Esophagus muscularis mucosa (tissue), 4 donors: ENCODE data around the gene FAM124B. TPM values are rescaled to one million over a fixed set of nuclear protein-coding genes. Genes with fewer than 3 reads are reported as not detected.

Experiments
- DNase-seq: peaks from one replicate; pipeline ENCODE4 v3.0.0-alpha.2; 2017; ENCODE audit errors: extremely low spot score
- H3K27ac ChIP-seq, 4 donors: fragments of 200-600 bp; sonication (generic); replicated peaks in 1 of 4; 1 replicate in 3 of 4; 2 replicates in 1 of 4; pipeline ENCODE4 v1.5.1; 2016 to 2019; ENCODE audit warnings: mild to moderate bottlenecking in 1 of 4
- H3K27me3 ChIP-seq, 4 donors: fragments of 200-600 bp; sonication (generic); one replicate each; pipeline versions ENCODE4 v1.5.1 to v1.6.0; 2016 to 2019
- H3K36me3 ChIP-seq, 4 donors: fragments of 200-600 bp; sonication (generic); one replicate each; pipeline ENCODE4 v1.5.1; 2016 to 2019
- H3K4me1 ChIP-seq, 4 donors: fragments of 200-600 bp; sonication (generic); one replicate each; pipeline ENCODE4 v1.5.1; 2016 to 2019
- H3K4me3 ChIP-seq, 4 donors: fragments of 200-600 bp; sonication (generic); 1 replicate in 2 of 4; 2 replicates in 2 of 4; pipeline ENCODE4 v1.5.1; 2016 to 2019; ENCODE audit warnings: mild to moderate bottlenecking in 4 of 4, moderate library complexity in 1 of 4
- H3K9me3 ChIP-seq, 4 donors: fragments of 200-600 bp; sonication (generic); 1 replicate in 3 of 4; 2 replicates in 1 of 4; pipeline ENCODE4 v1.5.1; 2016 to 2019
- EP300 ChIP-seq: sonication (generic); formaldehyde crosslinking; IDR thresholded peaks from one replicate; pipeline ENCODE4 v1.6.1; 2017; ENCODE audit warnings: antibody characterized with exemption
- POLR2A ChIP-seq: fragments of 450-650 bp; IDR thresholded peaks from one replicate; pipeline ENCODE4 v1.6.1; 2017; ENCODE audit warnings: antibody characterized with exemption, moderate library complexity, mild to moderate bottlenecking, low read depth
- POLR2AphosphoS5 ChIP-seq, 2 donors: sonication (generic); formaldehyde crosslinking; IDR thresholded peaks; one replicate each; pipeline ENCODE4 v1.6.1; 2017; ENCODE audit warnings: antibody characterized with exemption in 2 of 2
- WGBS: methylation state at CpG from one replicate; pipeline ENCODE4 v1.1.5; 2018; 5-methylcytosine and 5-hydroxymethylcytosine counted together
- intact Hi-C: fragments of 100-400 bp; cut with DNase I; formaldehyde crosslinking; loops from one replicate; pipeline ENCODE4 v1.15.1; 2023
- total RNA-seq, 4 donors: library from RNA; depleted of rRNA; stranded (reverse); fragments of >200 nt; gene quantifications; one replicate each; pipeline versions ENCODE4 v1.1.0 to v1.2.1, GENCODE V29; 2016
- TF ChIP-seq, protein P1 (sequence below), 3 experiments: fragments of 200-600 bp in 2 of 3; fragments of 450-650 bp in 1 of 3; sonication (generic) in 2 of 3; IDR thresholded peaks; one replicate each; pipeline ENCODE4 v1.5.1; 2017 to 2019; ENCODE audit warnings: antibody characterized with exemption in 3 of 3, mild to moderate bottlenecking in 2 of 3, moderate library complexity in 1 of 3

The FAM124B gene
- total RNA-seq, 4 donors from 2014 or later = 2.3 to 6.2 (median 3.7) TPM

DNA sequence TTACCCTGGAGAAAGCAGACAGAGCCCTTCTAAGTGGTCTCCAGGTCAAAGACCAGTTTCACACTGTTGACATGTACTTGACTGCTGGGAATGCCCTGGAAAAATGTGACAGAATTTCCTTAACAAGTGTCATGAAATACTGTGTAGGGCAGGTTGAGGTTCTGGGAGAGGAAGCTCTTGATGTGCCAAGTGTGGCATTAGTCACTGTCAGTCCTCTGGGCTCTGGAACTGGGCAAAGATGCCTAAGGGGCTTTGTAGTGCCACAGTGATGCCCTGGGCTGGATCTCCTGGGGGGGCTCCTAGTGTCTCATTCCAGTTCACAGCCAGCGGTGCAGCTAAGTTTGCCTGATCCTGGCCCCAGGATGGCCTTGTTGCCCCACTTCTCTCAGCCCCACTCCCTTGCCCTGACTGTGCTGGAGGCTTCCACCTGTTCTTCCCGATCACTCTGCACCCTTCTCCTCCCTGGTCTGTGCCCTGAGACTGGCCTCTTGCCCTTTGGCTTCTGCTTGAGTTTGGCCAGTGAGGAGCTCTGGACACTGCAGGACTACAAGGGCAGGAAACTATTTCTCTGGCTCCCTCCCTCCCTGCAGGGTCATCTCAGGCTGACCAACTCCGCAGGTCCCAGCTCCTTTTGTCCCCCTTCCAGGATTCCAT, 27.0 kb upstream of the FAM124B start:
- no peaks in the 10 kb centered on the region for H3K36me3 ChIP-seq
- intact Hi-C loops = no loop called here
- 78% methylated on average over 2 of the region's 3 CpGs for WGBS
- no peak overlapping the region for H3K27ac ChIP-seq
- no peak overlapping the region for H3K4me3 ChIP-seq
- no peaks in the 10 kb centered on the region for H3K4me1 ChIP-seq
- no peak for TF ChIP-seq POLR2A
- no peak for TF ChIP-seq EP300
- TF ChIP-seq, protein P1, sequence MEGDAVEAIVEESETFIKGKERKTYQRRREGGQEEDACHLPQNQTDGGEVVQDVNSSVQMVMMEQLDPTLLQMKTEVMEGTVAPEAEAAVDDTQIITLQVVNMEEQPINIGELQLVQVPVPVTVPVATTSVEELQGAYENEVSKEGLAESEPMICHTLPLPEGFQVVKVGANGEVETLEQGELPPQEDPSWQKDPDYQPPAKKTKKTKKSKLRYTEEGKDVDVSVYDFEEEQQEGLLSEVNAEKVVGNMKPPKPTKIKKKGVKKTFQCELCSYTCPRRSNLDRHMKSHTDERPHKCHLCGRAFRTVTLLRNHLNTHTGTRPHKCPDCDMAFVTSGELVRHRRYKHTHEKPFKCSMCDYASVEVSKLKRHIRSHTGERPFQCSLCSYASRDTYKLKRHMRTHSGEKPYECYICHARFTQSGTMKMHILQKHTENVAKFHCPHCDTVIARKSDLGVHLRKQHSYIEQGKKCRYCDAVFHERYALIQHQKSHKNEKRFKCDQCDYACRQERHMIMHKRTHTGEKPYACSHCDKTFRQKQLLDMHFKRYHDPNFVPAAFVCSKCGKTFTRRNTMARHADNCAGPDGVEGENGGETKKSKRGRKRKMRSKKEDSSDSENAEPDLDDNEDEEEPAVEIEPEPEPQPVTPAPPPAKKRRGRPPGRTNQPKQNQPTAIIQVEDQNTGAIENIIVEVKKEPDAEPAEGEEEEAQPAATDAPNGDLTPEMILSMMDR (IDR thresholded peaks at IDR 0.05) = no peak
- no peak for TF ChIP-seq POLR2AphosphoS5 (IDR thresholded peaks at IDR 0.05)
- no peaks in the 10 kb centered on the region for H3K9me3 ChIP-seq
- no peak for DNase-seq
- no peaks in the 10 kb centered on the region for H3K27me3 ChIP-seq

DNA sequence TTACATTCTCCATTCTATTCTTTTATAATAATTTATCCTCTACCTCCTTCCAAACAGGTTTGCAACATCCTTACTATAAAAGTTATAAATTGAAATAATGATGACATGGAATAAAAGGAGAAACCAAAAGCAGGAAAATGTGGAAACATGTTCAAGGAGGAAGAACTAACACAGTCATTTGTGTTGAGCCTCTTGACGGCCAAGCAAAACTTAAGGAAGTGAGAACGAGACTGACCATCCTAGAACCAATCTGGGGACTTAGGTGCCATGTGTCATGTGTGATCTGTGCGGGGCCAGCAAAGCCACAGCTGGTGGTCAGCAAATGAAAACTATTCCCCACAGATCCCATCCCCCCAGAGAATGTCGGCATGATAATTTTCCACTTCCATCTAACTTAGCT, 25.6 kb upstream of the FAM124B start:
- DNase-seq = no peak
- 73% methylated on average over 4 of the region's 4 CpGs for WGBS
- no peaks in the 10 kb centered on the region for H3K27me3 ChIP-seq
- H3K4me1 ChIP-seq = no peaks in the 10 kb centered on the region
- no peaks in the 10 kb centered on the region for H3K9me3 ChIP-seq
- no peak for TF ChIP-seq POLR2AphosphoS5 (IDR thresholded peaks at IDR 0.05)
- no peak for TF ChIP-seq EP300
- no peak for TF ChIP-seq POLR2A
- H3K4me3 ChIP-seq = no peak overlapping the region
- intact Hi-C loops = no loop called here
- H3K36me3 ChIP-seq = no peaks in the 10 kb centered on the region
- H3K27ac ChIP-seq = no peak overlapping the region

DNA sequence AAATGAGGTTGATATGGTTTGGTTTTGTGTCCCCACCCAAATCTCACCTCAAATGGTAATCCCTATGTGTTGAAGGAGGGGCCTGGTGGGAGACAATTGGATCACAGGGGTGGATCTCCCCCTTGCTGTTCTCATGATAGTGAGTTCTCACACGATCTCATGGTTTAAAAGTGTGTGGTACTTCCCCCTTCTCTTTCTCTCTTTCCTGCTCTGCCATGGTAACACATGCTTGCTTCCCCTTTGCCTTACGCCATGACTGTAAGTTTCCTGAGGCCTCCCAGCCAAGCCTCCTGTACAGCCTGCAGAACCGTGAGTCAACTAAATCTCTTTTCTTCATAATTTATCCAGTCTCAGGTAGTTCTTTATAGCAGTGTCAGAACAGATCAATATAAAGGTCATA, 24.7 kb upstream of the FAM124B start:
- no peaks in the 10 kb centered on the region for H3K27me3 ChIP-seq
- H3K9me3 ChIP-seq = no peaks in the 10 kb centered on the region
- DNase-seq = no peak
- WGBS = 69% methylated on average over 3 of the region's 3 CpGs
- no peaks in the 10 kb centered on the region for H3K4me1 ChIP-seq
- TF ChIP-seq, protein P1 (IDR thresholded peaks at IDR 0.05) = no peak
- no peak for TF ChIP-seq POLR2AphosphoS5 (IDR thresholded peaks at IDR 0.05)
- TF ChIP-seq EP300 = no peak
- no peak for TF ChIP-seq POLR2A
- H3K36me3 ChIP-seq = no peaks in the 10 kb centered on the region
- H3K4me3 ChIP-seq = no peak overlapping the region
- H3K27ac ChIP-seq = no peak overlapping the region
- intact Hi-C loops = no loop called here

DNA sequence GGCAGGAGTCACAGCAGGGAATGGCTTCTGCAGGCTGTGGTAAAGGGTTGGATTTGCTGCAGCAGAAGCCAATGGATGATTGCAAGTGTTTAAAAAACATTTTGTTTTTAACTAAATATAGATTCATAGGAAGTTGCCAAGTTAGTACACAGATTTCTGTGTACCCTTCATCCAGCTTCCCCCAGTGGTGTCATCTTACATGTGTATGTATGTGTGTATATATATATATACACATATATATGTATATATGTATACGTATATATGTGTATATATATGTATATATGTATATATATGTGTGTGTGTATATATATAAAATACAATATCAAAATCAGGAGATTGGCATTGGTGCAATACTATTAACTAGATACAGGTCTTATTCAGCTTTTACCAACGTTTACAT, 19.2 kb upstream of the FAM124B start:
- WGBS = 90% methylated on average over 2 of the region's 2 CpGs
- TF ChIP-seq, protein P1 (IDR thresholded peaks at IDR 0.05) = no peak
- TF ChIP-seq EP300 (no peak), POLR2AphosphoS5 (IDR thresholded peaks at IDR 0.05) (no peak), POLR2A (no peak)
- intact Hi-C loops = no loop called here

DNA sequence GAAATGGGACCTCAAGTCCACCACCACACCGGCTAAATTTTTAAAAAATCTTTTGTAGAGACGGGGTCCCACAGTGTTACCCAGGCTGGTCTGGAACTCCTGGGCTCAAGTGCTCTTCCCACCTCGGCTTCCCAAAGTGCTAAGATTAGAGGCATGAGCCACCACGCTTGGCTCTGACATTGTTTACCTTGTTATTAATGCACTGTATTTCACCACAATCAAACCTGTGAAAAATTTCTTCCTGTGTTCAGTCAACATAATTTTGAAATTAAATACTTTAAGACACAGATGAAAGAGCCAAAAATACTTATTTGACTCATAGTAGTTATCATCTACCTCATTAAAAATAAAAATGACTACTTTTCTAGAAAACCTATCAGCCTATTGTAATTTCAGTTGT, 16.0 kb upstream of the FAM124B start:
- no peaks in the 10 kb centered on the region for H3K9me3 ChIP-seq
- H3K27ac ChIP-seq = no peak overlapping the region
- 87% methylated on average over 4 of the region's 4 CpGs for WGBS
- no peak overlapping the region for H3K4me3 ChIP-seq
- no peak for TF ChIP-seq EP300
- TF ChIP-seq POLR2AphosphoS5 (IDR thresholded peaks at IDR 0.05) = no peak
- TF ChIP-seq, protein P1 (IDR thresholded peaks at IDR 0.05) = no peak
- no peak for TF ChIP-seq POLR2A
- intact Hi-C loops = no loop called here
- H3K4me1 ChIP-seq = no peaks in the 10 kb centered on the region
- no peaks in the 10 kb centered on the region for H3K36me3 ChIP-seq
- no peaks in the 10 kb centered on the region for H3K27me3 ChIP-seq
- DNase-seq = no peak

More for the DNA sequence above, 19.2 kb upstream of the FAM124B start:
- DNase-seq = no peak
- Histone ChIP-seq H3K4me1 (no peaks in the 10 kb centered on the region), H3K27me3 (no peaks in the 10 kb centered on the region), H3K36me3 (no peaks in the 10 kb centered on the region), H3K9me3 (no peaks in the 10 kb centered on the region), H3K27ac (no peak overlapping the region), H3K4me3 (no peak overlapping the region)
